HPDE6-E6E7 (cell line): Measurements from ENCODE around the gene LSM3.

Experiments
- DNase-seq: peaks from one replicate; pipeline ENCODE4 v3.0.0; 2011; ENCODE audit warnings: missing footprints; ENCODE audit errors: extremely low spot score

The LSM3 gene

DNA sequence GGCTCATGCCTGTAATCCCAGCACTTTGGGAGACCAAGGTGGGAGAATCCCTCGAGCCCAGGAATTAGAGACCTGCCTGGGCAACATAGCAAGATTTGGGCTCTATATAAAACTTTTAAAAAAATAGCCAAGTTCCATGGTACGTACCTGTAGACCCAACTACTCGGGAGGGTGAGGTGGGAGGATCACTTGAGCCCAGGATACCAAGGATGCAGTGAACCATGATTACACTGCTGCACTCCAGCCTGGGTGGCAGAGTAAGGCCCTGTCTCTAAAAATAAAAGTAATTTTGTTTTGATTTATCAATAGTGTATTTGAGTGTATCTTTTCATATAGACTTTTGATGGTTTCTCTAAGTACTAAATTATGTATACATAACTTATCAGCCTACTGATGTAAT is 63.1 kb downstream of the LSM3 start:
- no peak for DNase-seq

DNA sequence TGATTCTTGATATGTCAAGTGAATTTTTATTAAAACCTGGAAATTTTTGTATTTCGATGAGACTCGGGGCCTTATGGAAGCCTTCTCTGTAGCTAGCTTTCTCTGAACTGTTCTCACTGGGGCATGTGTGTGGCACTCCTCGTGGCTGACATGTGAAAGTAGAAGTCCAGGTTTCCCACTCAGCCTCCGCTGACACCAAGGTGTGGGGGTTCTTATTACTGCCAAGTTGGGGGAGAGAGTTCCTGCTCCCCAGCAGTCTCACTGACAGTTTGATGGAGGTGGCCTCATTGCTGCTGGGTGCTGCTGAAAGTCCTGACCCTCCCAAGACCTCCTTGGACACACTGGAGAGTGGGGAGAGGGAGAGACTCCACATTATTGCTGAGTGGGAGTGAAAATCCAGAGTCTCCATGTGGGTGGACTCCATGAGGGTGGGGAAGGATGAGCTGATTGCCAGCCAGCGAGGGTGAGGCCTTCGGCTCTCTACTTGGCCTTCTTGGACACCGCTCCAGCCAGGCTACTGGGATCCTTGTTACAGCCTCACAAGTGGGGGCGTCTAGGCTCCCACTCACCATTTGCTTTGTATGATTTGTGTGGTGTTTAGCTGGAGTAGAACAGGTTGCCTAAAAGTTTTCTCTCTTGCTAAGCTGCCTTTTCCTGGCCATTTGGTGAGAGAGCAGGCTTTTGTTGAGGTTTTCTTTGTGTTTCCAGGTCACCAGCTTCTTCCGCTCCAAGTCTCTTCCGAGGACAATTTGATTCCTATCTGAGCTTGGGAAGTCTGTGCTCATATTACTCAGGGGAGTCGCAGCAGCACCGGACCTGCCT is 64.1 kb downstream of the LSM3 start:
- no peak for DNase-seq

DNA sequence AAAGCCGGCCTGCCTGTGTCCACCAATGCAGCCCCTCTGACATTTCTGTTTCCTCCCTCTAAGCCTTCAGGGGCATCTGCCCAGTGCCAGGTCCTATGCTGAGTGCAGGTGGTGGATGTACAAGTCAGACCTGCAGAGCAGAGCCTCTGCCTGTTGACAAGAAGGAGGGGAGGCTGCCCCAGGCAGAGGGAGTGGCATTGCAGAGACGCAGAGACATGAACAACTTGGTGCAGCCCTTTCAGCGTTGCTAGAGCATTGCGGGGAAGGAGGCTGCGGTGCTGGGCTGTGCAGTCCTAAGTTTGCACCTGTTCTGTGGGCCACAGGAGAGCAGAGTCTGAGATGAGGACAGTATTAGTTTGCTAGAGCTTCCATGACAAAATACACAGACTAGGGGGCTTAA is 65.2 kb downstream of the LSM3 start:
- no peak for DNase-seq

DNA sequence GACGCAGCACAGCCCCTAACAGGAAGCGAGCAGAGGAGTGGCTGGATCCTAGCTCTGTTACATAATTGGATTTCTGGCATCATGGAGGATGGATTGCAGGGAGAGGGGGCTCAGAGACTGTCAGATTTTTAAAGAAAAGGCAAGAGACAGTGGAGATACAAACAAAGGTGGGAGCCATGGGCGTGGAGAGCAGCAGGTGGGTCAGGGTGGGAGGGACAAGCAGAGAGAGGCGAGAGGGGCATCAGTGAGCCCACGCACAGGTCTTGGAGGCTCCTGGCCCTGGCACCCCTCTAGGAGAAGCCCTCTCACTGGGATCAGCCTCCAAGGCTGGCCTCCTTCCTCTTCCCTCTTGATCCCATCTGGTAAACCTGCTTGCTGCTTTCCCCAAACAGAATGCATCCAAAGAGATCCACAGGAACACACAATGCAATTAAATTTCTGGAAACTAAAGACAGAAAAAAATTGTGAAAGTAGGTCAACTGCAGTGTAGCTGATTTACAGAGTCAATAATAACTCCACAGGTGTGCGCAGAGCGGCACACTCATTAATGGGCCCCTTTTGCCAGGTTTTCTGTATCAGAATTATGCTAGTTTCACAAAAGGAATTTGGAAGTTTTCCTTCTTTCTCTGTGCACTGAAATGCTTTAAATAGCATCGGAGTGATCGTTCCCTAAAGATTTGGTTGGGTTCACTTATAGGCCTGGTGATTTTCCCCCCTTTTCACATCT is 66.1 kb downstream of the LSM3 start:
- DNase-seq: no peak

DNA sequence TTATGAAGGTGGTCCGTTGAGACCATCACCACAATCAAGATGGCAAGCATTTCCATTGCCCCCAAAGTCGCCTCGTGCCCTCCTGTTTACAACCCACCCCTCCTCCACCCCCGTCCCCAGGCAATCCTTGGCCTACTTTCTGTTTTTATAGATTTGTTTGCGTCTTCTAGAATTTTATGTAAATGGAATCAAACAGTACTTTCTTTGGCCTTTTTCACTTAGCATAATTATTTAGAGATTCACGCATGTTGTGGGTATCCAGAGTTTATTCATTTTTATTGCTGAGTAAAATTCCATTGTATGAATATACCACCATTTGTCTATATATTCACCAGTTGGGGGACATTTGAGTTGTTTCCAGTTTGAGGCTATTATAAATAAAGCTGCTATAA is 66.6 kb downstream of the LSM3 start:
- no peak for DNase-seq

DNA sequence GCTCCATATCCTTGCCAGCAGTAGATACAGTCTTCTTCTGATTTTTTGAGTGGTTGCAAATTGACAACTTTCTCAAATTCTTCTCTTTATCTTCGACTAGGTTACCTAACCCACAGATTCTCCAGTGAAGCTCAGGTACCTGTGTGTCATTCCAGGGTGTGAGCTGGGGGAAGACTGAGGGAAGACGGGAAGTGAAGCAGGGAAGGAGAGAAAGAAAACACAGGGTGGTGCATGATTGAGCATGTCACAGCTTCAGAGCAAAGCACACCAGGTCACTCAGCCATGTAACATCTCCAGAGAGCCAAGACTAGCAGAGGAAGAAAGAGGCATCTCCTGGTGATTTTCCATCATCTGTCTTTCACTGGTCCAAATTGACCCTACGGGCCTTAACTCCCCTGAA is 67.2 kb downstream of the LSM3 start:
- no peak for DNase-seq

DNA sequence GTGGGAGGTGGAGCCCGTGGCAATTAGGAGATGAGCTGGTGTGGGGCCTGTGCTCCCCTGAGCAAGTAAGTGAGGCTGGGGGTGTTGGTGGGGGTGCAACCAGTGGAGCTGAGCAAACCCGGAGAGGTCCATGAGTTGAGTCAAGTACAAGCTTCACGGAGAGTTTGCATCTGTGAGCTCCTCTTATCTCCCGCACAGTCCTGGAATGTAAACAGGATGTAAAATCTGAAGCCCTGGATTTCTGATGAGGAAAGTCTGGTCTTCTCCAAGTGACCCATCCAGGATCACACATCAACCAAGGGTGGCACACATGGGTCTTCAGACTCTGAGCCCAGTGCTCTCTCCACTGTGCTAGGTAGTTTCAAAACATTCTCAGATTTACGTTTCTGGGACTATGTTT is 67.8 kb downstream of the LSM3 start:
- DNase-seq: no peak

DNA sequence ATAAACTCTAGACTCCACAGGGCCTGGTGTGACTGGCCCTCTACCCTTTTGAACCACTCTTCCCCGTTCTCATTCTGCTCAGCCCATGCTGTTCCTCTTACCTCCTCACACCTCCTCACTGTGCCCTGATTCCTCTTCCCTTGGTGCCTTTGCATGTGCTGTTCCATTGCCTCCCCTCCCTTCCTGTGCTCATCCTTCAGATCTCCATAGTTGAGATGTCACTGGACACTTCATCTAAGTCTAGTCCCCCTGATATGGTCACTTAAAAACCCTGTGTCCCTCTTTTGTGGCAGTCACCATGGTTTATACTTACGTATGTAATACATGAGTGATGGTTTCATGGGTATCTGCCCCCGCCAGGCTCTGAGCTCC is 69.8 kb downstream of the LSM3 start:
- DNase-seq: no peak

DNA sequence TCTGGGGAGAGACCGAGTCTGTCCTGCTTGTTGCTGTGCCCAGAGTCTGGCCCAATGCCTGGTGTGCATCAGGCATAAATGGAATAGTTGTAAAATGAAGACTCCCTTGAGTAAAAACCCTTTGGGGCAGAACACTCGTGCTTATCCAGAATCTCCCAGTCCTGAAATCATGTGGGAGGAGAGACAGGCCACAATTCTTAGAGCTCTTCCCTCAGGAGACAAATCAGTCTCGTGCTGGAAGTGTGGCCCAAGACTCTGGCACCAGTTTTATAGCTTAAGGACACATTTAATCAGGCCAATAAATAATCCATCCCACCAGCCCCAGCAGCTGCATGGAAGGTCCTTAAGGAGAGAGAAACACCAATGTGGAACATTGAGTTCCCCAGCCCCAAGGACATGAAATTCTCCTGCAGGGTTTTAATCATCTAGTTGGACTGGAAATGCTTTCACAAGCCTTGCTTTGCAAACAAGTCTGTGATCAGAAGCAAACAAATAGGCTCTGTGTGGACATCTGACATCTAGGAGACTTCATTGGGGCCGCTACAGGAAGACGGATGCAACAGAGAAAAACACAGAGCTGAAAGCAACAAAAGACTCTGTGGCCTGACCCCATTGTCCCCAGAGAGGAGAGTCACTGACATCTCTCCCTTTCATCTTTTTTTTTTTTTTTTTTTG is 70.4 kb downstream of the LSM3 start:
- DNase-seq: no peak
